Spleen (tissue), 7 donors: ENCODE data around the gene PTPRG.

ENCODE experiments used
- CTCF ChIP-seq, 11 experiments: fragments of 200-600 bp in 7 of 11; fragments of 450-650 bp in 4 of 11; sonication (generic) in 4 of 11; IDR thresholded peaks in 8 of 11; conservative IDR thresholded peaks in 3 of 11; 1 replicate in 7 of 11; 2 replicates in 4 of 11; pipeline versions ENCODE4 v1.4.0 to v1.8.0; 2016 to 2021; ENCODE audit warnings: antibody characterized with exemption in 11 of 11, inconsistent platforms in 4 of 11, mild to moderate bottlenecking in 1 of 11
- POLR2AphosphoS5 ChIP-seq, 3 donors: sonication (generic); formaldehyde crosslinking; IDR thresholded peaks; one replicate each; pipeline ENCODE4 v1.5.1; 2017; ENCODE audit warnings: antibody characterized with exemption in 3 of 3
- donor health status: DM: no; HTN: no; CAD: no; lungs with moderate emphysema.
- donor health status: DM: no; HTN: no; CAD: no.
- donor health status: DM: no; HTN: no; CAD: no.

GRCh38 chr3:62019906-62020305, 458.5 kb downstream of the PTPRG start:
- no peak for TF ChIP-seq CTCF (IDR thresholded peaks at IDR 0.05 in 8 of 11, conservative IDR thresholded peaks at IDR 0.05 in 3 of 11)
- TF ChIP-seq POLR2AphosphoS5 (IDR thresholded peaks at IDR 0.05) = no peak
